Left ventricle myocardium inferior (tissue), 1 donor: Measurements from ENCODE around the gene AQP5. TPM values are rescaled to one million over a fixed set of nuclear protein-coding genes. Genes with fewer than 3 reads are reported as not detected.

ENCODE experiments used
- DNase-seq: peaks from one replicate; pipeline ENCODE4 v3.0.0-alpha.2; 2020
- H3K27ac ChIP-seq: fragments of 200-600 bp; replicated peaks from 2 replicates; pipeline ENCODE4 v1.8.0; 2021
- H3K27me3 ChIP-seq: fragments of 200-600 bp; 2 replicates; pipeline ENCODE4 v1.8.0; 2021; ENCODE audit warnings: low read depth
- H3K36me3 ChIP-seq: fragments of 200-600 bp; 2 replicates; pipeline ENCODE4 v1.8.0; 2021
- H3K4me1 ChIP-seq: fragments of 200-600 bp; 2 replicates; pipeline ENCODE4 v1.8.0; 2021
- H3K4me3 ChIP-seq: fragments of 200-600 bp; 2 replicates; pipeline ENCODE4 v1.8.0; 2021; ENCODE audit warnings: mild to moderate bottlenecking, moderate library complexity
- H3K9me3 ChIP-seq: fragments of 200-600 bp; replicated peaks from 2 replicates; pipeline ENCODE4 v1.8.0; 2021
- intact Hi-C: fragments of 100-400 bp; cut with micrococcal nuclease; formaldehyde crosslinking; loops from one replicate; pipeline ENCODE4 v1.11.0; 2022
- total RNA-seq: library from RNA; stranded (reverse); fragmentation: NEBNext Ultra II Directional; extraction: Animal tissue kit (Norgen Biotek cat#: 25700); gene quantifications from one replicate; pipeline ENCODE4 v1.2.1, GENCODE V29; 2021
- TF ChIP-seq, protein P1 (sequence below): fragments of 200-600 bp; IDR thresholded peaks from 2 replicates; pipeline ENCODE4 v1.8.0; 2021; ENCODE audit warnings: antibody characterized with exemption, mild to moderate bottlenecking, borderline replicate concordance
- donor health status: DM: no; HTN: yes; CAD: no; lungs with severe emphysema.

The AQP5 gene
- total RNA-seq, 1 donor from 2014 or later: 0.41 TPM

DNA sequence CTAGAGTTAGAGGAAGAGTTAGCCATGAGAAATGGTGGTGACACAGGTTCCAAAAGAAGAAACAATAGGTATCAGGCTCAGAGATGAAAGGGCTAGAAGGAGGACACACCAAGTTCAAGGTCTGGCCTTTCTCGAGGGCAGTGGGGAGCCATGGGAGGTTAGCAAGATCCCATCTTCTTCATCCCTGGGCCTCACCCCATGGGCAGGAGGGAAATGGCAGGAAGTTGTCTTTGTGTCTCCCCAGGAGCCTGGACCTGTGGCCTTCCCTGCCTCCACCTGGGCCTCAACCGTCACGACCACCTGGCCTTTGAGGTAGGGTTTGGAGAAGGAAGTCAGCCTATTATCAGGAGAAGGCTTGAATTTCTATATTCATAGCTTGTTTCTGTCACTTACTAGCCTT is 17.0 kb upstream of the AQP5 start:
- H3K27ac ChIP-seq: peak overlapping the region; percentile 49
- TF ChIP-seq, protein P1, sequence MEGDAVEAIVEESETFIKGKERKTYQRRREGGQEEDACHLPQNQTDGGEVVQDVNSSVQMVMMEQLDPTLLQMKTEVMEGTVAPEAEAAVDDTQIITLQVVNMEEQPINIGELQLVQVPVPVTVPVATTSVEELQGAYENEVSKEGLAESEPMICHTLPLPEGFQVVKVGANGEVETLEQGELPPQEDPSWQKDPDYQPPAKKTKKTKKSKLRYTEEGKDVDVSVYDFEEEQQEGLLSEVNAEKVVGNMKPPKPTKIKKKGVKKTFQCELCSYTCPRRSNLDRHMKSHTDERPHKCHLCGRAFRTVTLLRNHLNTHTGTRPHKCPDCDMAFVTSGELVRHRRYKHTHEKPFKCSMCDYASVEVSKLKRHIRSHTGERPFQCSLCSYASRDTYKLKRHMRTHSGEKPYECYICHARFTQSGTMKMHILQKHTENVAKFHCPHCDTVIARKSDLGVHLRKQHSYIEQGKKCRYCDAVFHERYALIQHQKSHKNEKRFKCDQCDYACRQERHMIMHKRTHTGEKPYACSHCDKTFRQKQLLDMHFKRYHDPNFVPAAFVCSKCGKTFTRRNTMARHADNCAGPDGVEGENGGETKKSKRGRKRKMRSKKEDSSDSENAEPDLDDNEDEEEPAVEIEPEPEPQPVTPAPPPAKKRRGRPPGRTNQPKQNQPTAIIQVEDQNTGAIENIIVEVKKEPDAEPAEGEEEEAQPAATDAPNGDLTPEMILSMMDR: no peak
- peaks cover 12% of the 10 kb centered on the region for H3K4me1 ChIP-seq
- H3K9me3 ChIP-seq: no peaks in the 10 kb centered on the region
- H3K4me3 ChIP-seq: no peak overlapping the region
- peaks cover 6% of the 10 kb centered on the region for H3K27me3 ChIP-seq
- no peaks in the 10 kb centered on the region for H3K36me3 ChIP-seq
- intact Hi-C loops: loop anchor here (10.0 kb wide), 1 partner anchor 80 kb away; no protein-coding TSS in a partner anchor
- DNase-seq: no peak

DNA sequence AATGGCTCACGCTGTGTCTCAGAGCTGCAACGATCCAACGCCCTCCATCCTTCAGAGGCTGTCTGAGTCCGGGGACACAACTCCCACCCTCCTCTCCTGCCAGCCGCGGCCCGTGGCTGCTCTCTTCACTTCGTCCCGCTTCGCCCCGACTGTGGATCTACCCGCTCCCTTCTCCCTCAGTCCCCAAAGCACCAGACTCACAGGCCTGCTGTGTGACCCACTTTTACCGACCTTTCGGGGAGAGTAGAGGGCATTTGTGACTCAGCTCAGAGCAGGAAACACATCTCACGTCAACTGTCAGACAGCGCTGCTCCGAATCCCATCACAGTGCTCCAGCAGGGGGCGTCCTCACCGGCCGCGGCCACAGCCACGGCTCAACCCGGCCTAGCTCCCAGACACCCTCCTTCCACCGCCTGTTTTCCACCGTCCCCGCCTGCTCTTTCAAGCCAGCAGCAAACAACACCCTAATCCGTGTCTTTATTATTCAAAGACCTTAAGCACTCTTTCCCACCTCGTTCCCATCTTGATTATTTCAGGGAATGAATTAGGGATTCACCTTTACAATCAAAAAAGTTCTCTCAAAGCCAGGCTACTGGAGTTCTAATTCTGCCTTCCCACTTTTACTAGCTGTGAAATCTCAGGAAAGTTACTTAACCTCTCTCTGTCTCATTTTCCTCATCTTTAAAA is 16.1 kb upstream of the AQP5 start:
- Histone ChIP-seq H3K36me3 (no peaks in the 10 kb centered on the region), H3K27me3 (peaks cover 7% of the 10 kb centered on the region), H3K4me3 (peak overlapping the region; percentile 52), H3K4me1 (peaks cover 12% of the 10 kb centered on the region), H3K9me3 (no peaks in the 10 kb centered on the region), H3K27ac (peak overlapping the region; percentile 49)
- TF ChIP-seq, protein P1: peak; percentile 92
- intact Hi-C loops: loop anchor here (10.0 kb wide), 1 partner anchor 81 kb away; no protein-coding TSS in a partner anchor
- peak; percentile 85 for DNase-seq

DNA sequence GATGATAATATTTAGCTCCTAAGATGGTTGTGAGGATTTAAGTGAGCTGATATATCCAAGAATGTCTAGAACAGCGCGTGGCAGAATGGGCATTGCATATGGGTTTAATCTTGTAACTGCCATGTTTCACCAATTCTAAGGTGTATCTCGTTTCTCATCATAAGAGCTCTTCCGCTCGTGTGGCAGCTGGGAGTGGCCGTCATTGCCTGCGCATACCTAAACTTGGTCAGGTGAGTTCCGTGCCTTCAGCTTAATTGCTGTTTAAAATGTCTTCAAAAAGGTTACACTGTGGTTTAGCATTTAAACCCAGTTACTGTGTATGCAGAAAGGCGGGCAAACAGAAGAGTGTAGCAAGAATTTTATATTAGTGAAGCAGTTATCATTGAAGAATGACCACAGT is 15.6 kb upstream of the AQP5 start:
- peak overlapping the region; percentile 49 for H3K27ac ChIP-seq
- H3K36me3 ChIP-seq: no peaks in the 10 kb centered on the region
- H3K9me3 ChIP-seq: no peaks in the 10 kb centered on the region
- TF ChIP-seq, protein P1: no peak
- intact Hi-C loops: loop anchor here (10.0 kb wide), 1 partner anchor 81 kb away; no protein-coding TSS in a partner anchor
- no peak for DNase-seq
- H3K27me3 ChIP-seq: peaks cover 12% of the 10 kb centered on the region
- peaks cover 12% of the 10 kb centered on the region for H3K4me1 ChIP-seq
- no peak overlapping the region for H3K4me3 ChIP-seq

DNA sequence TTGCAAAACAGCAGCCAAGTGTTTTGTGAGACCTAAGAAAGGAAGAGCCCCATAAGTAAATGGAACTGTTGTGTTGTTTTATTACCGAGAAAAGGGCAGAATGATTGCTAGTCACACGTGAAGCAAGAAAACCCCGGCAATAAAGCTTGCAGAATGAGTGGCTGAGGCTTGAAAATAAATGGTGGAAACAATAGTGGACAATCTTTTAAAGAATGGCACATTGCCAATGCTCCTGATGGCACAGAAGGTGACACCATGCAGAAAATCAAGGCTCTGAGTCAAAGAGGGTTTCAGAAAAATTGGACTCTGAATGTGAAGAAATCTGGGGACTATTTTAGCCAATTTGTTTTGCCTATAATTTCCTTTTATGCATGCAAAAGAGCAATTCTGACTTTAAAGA is 15.2 kb upstream of the AQP5 start:
- intact Hi-C loops: loop anchor here (10.0 kb wide), 1 partner anchor 82 kb away; no protein-coding TSS in a partner anchor
- Histone ChIP-seq H3K36me3 (no peaks in the 10 kb centered on the region), H3K4me3 (no peak overlapping the region), H3K27me3 (peaks cover 13% of the 10 kb centered on the region), H3K27ac (no peak overlapping the region), H3K4me1 (peaks cover 12% of the 10 kb centered on the region), H3K9me3 (no peaks in the 10 kb centered on the region)
- no peak for DNase-seq
- TF ChIP-seq, protein P1: no peak

DNA sequence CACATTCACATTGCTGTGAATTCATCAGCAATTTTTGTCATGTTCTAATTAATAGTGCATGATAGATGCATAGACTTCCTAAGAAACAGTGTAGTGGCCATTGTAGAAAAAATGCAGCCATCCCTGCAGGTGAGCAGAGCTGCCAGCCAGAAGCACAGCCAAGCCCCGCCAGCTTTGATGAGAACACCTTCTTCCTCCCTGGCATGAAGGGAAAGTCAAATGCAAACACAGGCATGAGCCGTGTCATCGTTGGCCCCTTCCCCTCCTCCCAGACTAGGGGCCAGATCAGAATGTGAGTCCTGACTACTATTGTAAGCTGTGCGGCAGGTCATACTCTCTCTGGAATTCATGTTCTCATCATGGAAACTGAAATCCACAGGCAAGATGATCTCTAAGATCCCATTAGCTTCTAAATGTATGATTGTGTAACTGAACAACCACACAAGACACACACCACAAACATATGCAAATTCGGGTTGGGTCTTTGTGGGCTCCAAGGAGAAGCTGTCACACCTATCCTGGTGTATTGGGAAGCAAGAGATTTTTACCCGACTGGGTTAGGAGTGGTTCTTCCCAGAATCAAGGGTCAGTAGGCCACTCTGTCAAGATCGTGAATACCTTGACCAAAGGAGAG is 14.0 kb upstream of the AQP5 start:
- Histone ChIP-seq H3K4me3 (no peak overlapping the region), H3K9me3 (no peaks in the 10 kb centered on the region), H3K36me3 (no peaks in the 10 kb centered on the region), H3K4me1 (peaks cover 12% of the 10 kb centered on the region), H3K27me3 (peaks cover 16% of the 10 kb centered on the region), H3K27ac (no peak overlapping the region)
- intact Hi-C loops: loop anchor here (10.0 kb wide), 1 partner anchor 83 kb away; no protein-coding TSS in a partner anchor
- TF ChIP-seq, protein P1: no peak
- no peak for DNase-seq
